Type B pancreatic cell (in vitro differentiated cells): ENCODE measurements around the gene SH3GL1. TPM values are rescaled to one million over a fixed set of nuclear protein-coding genes. Genes with fewer than 3 reads are reported as not detected.

Source experiments
- DNase-seq: peaks from one replicate; pipeline ENCODE4 v3.0.0; 2021; ENCODE audit warnings: mixed read lengths; ENCODE audit not compliant: unreplicated experiment; ENCODE audit errors: extremely low spot score
- H3K27ac Mint-ChIP-seq: 2 replicates; pipeline ENCODE4 v1.8.0; 2021; ENCODE audit warnings: mild to moderate bottlenecking, mixed read lengths
- H3K27me3 Mint-ChIP-seq: 2 replicates; pipeline ENCODE4 v1.8.0; 2021; ENCODE audit warnings: mixed read lengths
- H3K36me3 Mint-ChIP-seq: 2 replicates; pipeline ENCODE4 v1.8.0; 2021; ENCODE audit warnings: mixed read lengths
- H3K4me1 Mint-ChIP-seq: one replicate; pipeline ENCODE4 v1.8.0; 2021; ENCODE audit warnings: mixed read lengths; ENCODE audit not compliant: unreplicated experiment
- H3K4me3 Mint-ChIP-seq: 2 replicates; pipeline ENCODE4 v1.8.0; 2021; ENCODE audit warnings: mild to moderate bottlenecking, mixed read lengths
- H3K9me3 Mint-ChIP-seq: 2 replicates; pipeline ENCODE4 v1.8.0; 2021; ENCODE audit warnings: mixed read lengths
- CTCF ChIP-seq: fragments of 200-600 bp; sonication (generic); conservative IDR thresholded peaks from 2 replicates; pipeline ENCODE4 v1.5.0; 2021; ENCODE audit warnings: antibody characterized with exemption, mild to moderate bottlenecking
- long read RNA-seq: library from polyadenylated mRNA; unstranded; transcript quantifications from one replicate; pipeline ENCODE4 v2.0.0, GENCODE V29; 2020
- total RNA-seq: library from RNA; stranded (reverse); gene quantifications from 2 replicates; pipeline ENCODE4 v1.2.1, GENCODE V29; 2021; ENCODE audit warnings: low replicate concordance

SH3GL1 gene
- 74.4 and 87.2 TPM in 2 replicates for total RNA-seq
- long read RNA-seq, partial matches to known transcripts, result 0 of 3 reads
- long read RNA-seq, other reads (novel, unspliced or antisense), result 3 of 3 reads

DNA sequence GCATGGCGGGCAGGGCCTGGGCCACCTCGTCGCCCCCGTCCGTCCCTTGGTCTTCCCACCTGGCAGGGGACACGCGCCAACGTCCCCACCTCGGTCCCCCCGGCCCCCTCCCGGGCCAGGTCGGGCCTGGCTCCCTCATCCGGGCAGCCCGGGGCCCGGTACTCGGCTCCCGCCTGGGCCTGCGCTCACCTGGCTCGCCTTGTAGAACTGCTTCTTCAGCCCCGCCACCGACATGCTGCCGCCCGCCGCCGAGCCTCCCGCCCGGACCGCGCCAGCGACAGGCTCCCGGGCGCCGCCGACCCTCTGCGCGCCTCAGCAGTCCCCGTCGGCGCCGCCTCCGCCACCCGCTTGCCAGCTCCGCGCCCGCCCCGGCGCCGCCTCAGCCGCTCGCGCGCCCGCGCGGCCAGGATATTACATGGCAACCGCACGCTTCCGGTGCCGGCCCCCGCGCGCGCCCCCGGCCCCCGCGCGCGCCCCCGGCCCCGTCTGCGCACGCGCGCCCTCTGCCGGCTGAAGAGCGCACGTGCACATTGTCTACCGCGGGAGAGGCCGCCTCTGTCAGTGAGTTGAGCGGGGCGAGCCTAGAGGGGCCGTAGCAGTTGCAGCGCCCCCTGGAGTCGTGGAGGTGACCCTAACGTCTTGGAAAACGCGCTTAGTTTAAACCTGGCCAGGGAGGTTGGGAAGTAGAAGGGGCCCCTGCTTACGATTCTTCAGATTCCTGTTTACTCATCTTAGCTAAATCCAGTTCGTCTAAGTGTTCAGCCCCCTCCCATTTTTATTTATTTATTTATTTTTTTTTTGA lies at the start of gene SH3GL1:
SH3GL1 (minus strand) TSS at position 413 of the 802 bp plus-strand sequence; CDS start at position 234, 179 bp downstream.
- Mint-ChIP-seq H3K36me3 (no peaks in the 10 kb centered on the region), H3K9me3 (no peaks in the 10 kb centered on the region), H3K27me3 (no peaks in the 10 kb centered on the region), H3K27ac (peak within 1 kb of the TSS; percentile 95), H3K4me3 (peak within 1 kb of the TSS; percentile 94), H3K4me1 (peaks cover 30% of the 10 kb centered on the region)
- peak; percentile 95 for TF ChIP-seq CTCF
- peak; percentile 95 for DNase-seq

DNA sequence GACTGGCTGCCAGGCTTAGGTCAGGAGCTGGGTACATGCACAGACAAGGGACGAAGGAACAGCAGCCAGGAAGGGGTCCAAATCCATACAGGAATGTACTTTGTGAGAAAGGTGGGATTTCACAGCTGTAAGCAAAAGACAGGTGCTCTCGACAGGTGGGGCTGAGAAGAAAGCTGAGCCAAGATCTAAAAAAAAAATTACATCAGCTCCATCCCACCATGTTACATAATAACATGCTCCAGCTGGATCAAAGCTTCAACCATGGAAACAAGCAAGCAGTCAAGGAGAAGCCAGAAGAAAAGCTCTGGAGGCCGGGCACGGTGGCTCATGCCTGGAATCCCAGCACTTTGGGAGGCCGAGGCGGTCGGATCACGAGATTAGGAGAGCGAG lies 49.3 kb upstream of the SH3GL1 start:
- Mint-ChIP-seq H3K27me3 (no peaks in the 10 kb centered on the region), H3K9me3 (no peaks in the 10 kb centered on the region), H3K36me3 (no peaks in the 10 kb centered on the region), H3K4me1 (no peaks in the 10 kb centered on the region), H3K27ac (no peak overlapping the region), H3K4me3 (no peak overlapping the region)
- DNase-seq, result no peak
- TF ChIP-seq CTCF, result no peak

DNA sequence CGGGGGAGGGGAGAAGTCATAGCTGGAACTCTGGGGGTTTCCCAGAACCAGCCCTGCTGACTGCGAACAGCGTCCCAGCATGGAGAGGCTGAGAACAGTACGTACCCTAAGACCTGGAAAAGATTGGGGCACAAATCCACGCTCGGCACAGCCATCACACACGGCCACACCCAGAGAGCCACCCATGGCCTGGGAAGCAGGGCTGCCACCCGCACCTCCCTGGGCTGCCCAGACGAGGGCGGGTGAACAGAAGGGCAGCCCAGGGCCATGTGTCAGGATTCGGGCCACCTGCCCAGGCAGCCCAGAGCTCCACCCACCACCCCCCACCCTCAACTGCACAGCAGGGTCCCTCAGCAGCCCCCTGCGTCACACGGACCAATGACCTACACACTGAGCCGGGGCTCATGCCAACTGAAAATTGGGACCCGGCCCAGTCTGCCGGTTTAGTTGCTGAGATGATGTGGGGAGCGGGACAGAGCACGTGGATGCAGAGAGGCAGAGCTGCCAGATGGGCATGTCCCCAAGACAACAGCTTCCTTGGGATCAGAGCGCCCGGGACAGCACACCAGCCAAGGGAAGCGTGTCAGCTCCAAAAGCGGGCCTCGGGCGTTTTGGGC lies 48.8 kb upstream of the SH3GL1 start:
- Mint-ChIP-seq H3K9me3 (no peaks in the 10 kb centered on the region), H3K27ac (no peak overlapping the region), H3K4me3 (no peak overlapping the region), H3K27me3 (no peaks in the 10 kb centered on the region), H3K36me3 (no peaks in the 10 kb centered on the region), H3K4me1 (no peaks in the 10 kb centered on the region)
- no peak for DNase-seq
- TF ChIP-seq CTCF, result no peak

DNA sequence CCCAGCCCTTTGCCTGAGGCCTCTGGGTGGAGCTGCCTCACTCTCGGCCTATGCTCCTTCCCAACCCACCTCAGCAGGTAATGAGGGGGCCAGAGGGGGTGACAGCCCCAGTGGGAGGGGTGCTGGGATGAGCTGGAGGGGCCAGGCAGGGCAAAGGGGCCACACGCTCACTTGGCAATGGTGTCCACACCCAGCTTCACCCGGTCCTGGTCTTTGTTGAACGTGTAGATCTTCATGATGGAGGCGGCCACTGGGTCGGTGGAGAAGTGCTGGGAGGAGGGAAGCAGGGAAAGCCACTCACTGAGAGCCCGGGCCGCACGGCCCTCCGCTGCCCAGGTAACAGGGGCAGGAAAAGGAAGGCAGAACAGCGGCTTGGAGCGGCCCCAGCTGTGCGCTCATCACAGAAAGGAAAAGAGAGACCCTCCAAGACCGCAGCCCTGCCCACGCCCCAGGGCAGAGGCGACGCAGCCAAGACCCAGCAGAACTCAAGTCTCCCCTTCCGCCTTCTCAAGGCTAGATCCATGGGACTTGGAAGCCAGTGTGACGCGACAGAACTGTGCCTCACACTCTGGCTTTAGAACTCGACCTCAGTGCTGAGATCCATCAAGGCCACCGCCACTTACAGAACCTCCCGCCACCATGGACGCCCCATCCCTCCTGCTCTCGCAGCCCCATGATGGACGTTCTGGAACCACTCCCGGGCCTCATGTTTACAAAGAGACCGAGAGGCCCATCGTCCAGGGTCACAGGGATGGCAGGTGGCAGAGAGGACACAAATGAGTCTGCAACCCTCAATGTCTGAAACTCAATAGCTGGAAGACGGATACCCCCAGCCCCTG lies 48.0 kb upstream of the SH3GL1 start:
- no peak for TF ChIP-seq CTCF
- Mint-ChIP-seq H3K36me3 (no peaks in the 10 kb centered on the region), H3K27ac (no peak overlapping the region), H3K4me1 (no peaks in the 10 kb centered on the region), H3K9me3 (no peaks in the 10 kb centered on the region), H3K4me3 (no peak overlapping the region), H3K27me3 (no peaks in the 10 kb centered on the region)
- DNase-seq, result no peak

GRCh38 chr19:4447327-4448146 lies 47.2 kb upstream of the SH3GL1 start:
- DNase-seq, result no peak
- Mint-ChIP-seq H3K27ac (no peak overlapping the region), H3K36me3 (no peaks in the 10 kb centered on the region), H3K4me1 (no peaks in the 10 kb centered on the region), H3K4me3 (no peak overlapping the region), H3K9me3 (no peaks in the 10 kb centered on the region), H3K27me3 (no peaks in the 10 kb centered on the region)
- TF ChIP-seq CTCF, result no peak
